Measurements from ENCODE around the gene TMCC1. TPM values are rescaled to one million over a fixed set of nuclear protein-coding genes. Genes with fewer than 3 reads are reported as not detected.

TMCC1 gene
- total RNA-seq, 2 experiments from 2014 or later = 33.3 to 33.8 TPM

GRCh38 chr3:129778871-129779270, 114.6 kb downstream of the TMCC1 start:
- Mint-ChIP-seq H3K9me3 (no peaks in the 10 kb centered on the region), H3K27me3 (no peaks in the 10 kb centered on the region), H3K36me3 (ENCODE audit: low read depth) (peaks cover 8% of the 10 kb centered on the region), H3K4me3 (no peak overlapping the region), H3K4me1 (ENCODE audit: low read depth) (peaks cover 6% of the 10 kb centered on the region), H3K27ac (no peak overlapping the region)
- no peak overlapping the region for H3K4me3 ChIP-seq (ENCODE audit: low read length)
- no peak for TF ChIP-seq CTCF (IDR thresholded peaks at IDR 0.05)
- no peaks in the 10 kb centered on the region for H3K36me3 ChIP-seq (ENCODE audit: insufficient read depth, low read length)
- CTCF ChIA-PET = no interaction called here
- intact Hi-C loops (cut with DNase I, micrococcal nuclease) = no loop called here
- no peaks in the 10 kb centered on the region for H3K4me1 ChIP-seq (ENCODE audit: insufficient read depth, low read length)
- no peak overlapping the region for H3K27ac ChIP-seq (ENCODE audit: low read depth in 1 of 2, low read length in 2 of 2)
- POLR2A ChIA-PET = no interaction called here
- no peak for ATAC-seq (ENCODE audit: poor library complexity)
- H3K9me3 ChIP-seq (ENCODE audit: control insufficient read depth in 1 of 2, insufficient read depth in 1 of 2, low read length in 2 of 2) = no peaks in the 10 kb centered on the region
- no peaks in the 10 kb centered on the region for H3K27me3 ChIP-seq (ENCODE audit: control insufficient read depth in 1 of 2, insufficient read depth in 2 of 2, low read length in 2 of 2)
- DNase-seq = no peak

- H3K4me1 ChIP-seq (ENCODE audit: insufficient read depth, low read length) = no peaks in the 10 kb centered on the region
- intact Hi-C loops (cut with DNase I, micrococcal nuclease) = no loop called here
- H3K9me3 ChIP-seq (ENCODE audit: control insufficient read depth in 1 of 2, insufficient read depth in 1 of 2, low read length in 2 of 2) = no peaks in the 10 kb centered on the region
- Mint-ChIP-seq H3K4me3 (no peak overlapping the region), H3K27ac (no peak overlapping the region), H3K4me1 (ENCODE audit: low read depth) (peaks cover 6% of the 10 kb centered on the region), H3K27me3 (no peaks in the 10 kb centered on the region), H3K36me3 (ENCODE audit: low read depth) (peaks cover 12% of the 10 kb centered on the region), H3K9me3 (no peaks in the 10 kb centered on the region)
- ATAC-seq (ENCODE audit: poor library complexity) = no peak
- no peaks in the 10 kb centered on the region for H3K36me3 ChIP-seq (ENCODE audit: insufficient read depth, low read length)
- ChIA-PET CTCF (no interaction called here), POLR2A (no interaction called here)
- no peak overlapping the region for H3K4me3 ChIP-seq (ENCODE audit: low read length)
- no peaks in the 10 kb centered on the region for H3K27me3 ChIP-seq (ENCODE audit: control insufficient read depth in 1 of 2, insufficient read depth in 2 of 2, low read length in 2 of 2)
- no peak for DNase-seq
- H3K27ac ChIP-seq (ENCODE audit: low read depth in 1 of 2, low read length in 2 of 2) = no peak overlapping the region
- TF ChIP-seq CTCF (IDR thresholded peaks at IDR 0.05) = no peak
Measured at GRCh38 chr3:129777806-129778205, 115.7 kb downstream of the TMCC1 start.

- Mint-ChIP-seq H3K9me3 (no peaks in the 10 kb centered on the region), H3K27ac (no peak overlapping the region), H3K36me3 (ENCODE audit: low read depth) (peaks cover 14% of the 10 kb centered on the region), H3K4me1 (ENCODE audit: low read depth) (peaks cover 6% of the 10 kb centered on the region), H3K4me3 (no peak overlapping the region), H3K27me3 (no peaks in the 10 kb centered on the region)
- Histone ChIP-seq H3K36me3 (ENCODE audit: insufficient read depth, low read length) (no peaks in the 10 kb centered on the region), H3K4me3 (ENCODE audit: low read length) (no peak overlapping the region), H3K27me3 (ENCODE audit: control insufficient read depth in 1 of 2, insufficient read depth in 2 of 2, low read length in 2 of 2) (no peaks in the 10 kb centered on the region), H3K4me1 (ENCODE audit: insufficient read depth, low read length) (no peaks in the 10 kb centered on the region), H3K9me3 (ENCODE audit: control insufficient read depth in 1 of 2, insufficient read depth in 1 of 2, low read length in 2 of 2) (no peaks in the 10 kb centered on the region), H3K27ac (ENCODE audit: low read depth in 1 of 2, low read length in 2 of 2) (no peak overlapping the region)
- intact Hi-C loops (cut with DNase I, micrococcal nuclease) = no loop called here
- ChIA-PET POLR2A (no interaction called here), CTCF (no interaction called here)
- ATAC-seq (ENCODE audit: poor library complexity) (no peak), DNase-seq (no peak)
- no peak for TF ChIP-seq CTCF (IDR thresholded peaks at IDR 0.05)
Measured at GRCh38 chr3:129775870-129776269, 117.6 kb downstream of the TMCC1 start.
